Mucosa of descending colon (tissue), 3 donors: ENCODE data around the gene PDIK1L. TPM values are rescaled to one million over a fixed set of nuclear protein-coding genes. Genes with fewer than 3 reads are reported as not detected.

Source experiments
- ATAC-seq: fragments of 200-7000 bp; cut with Tn5 transposase; one replicate; pipeline ENCODE4 v1.9.1; 2020; ENCODE audit warnings: mild to moderate bottlenecking, moderate library complexity
- DNase-seq, 3 donors: peaks; one replicate each; pipeline ENCODE4 v3.0.0-alpha.2; 2020
- H3K36me3 ChIP-seq: fragments of 200-600 bp; one replicate; pipeline ENCODE4 v1.8.0; 2021; ENCODE audit warnings: low read depth, mild to moderate bottlenecking
- H3K4me1 ChIP-seq: fragments of 200-600 bp; one replicate; pipeline ENCODE4 v1.8.0; 2021; ENCODE audit warnings: low read depth, mild to moderate bottlenecking
- H3K4me3 ChIP-seq: fragments of 200-600 bp; one replicate; pipeline ENCODE4 v1.8.0; 2021; ENCODE audit warnings: mild to moderate bottlenecking
- H3K9me3 ChIP-seq: fragments of 200-600 bp; one replicate; pipeline ENCODE4 v1.8.0; 2021; ENCODE audit warnings: mild to moderate bottlenecking
- CTCF ChIP-seq: fragments of 200-600 bp; IDR thresholded peaks from one replicate; pipeline ENCODE4 v1.8.0; 2022; ENCODE audit warnings: antibody characterized with exemption, mild to moderate bottlenecking
- intact Hi-C, 2 donors: fragments of 100-400 bp; cut with DNase I in 1 of 2; cut with micrococcal nuclease in 1 of 2; formaldehyde crosslinking; loops; one replicate each; pipeline versions ENCODE4 v1.11.0 to v1.11.1; 2022; cut with DNase I, micrococcal nuclease
- total RNA-seq, 3 donors: library from RNA; stranded (reverse); fragmentation: NEBNext Ultra II Directional in 2 of 3; extraction: Animal tissue kit (Norgen Biotek cat#: 25700) in 2 of 3; gene quantifications; one replicate each; pipeline versions ENCODE4 v1.2.1 to v1.2.4, GENCODE V29; 2021 to 2023
- donor health status: DM: no; HTN: no; CAD: no; lungs with moderate emphysema.
- donor health status: DM: no; HTN: no; CAD: no.
- donor health status: DM: no; HTN: yes; CAD: no.

Gene PDIK1L
- total RNA-seq, 3 donors from 2014 or later = 12.9 to 17.0 (median 15.0) TPM

GRCh38 chr1:26082020-26082350 lies 29.6 kb upstream of the PDIK1L start:
- Histone ChIP-seq H3K4me1 (peaks cover 2% of the 10 kb centered on the region), H3K4me3 (no peak overlapping the region), H3K9me3 (no peaks in the 10 kb centered on the region), H3K36me3 (no peaks in the 10 kb centered on the region)
- ATAC-seq (no peak), DNase-seq (no peak)
- TF ChIP-seq CTCF = no peak
- intact Hi-C loops = no loop called here

GRCh38 chr1:26083208-26083607 lies 28.4 kb upstream of the PDIK1L start:
- ATAC-seq (peak; percentile 41), DNase-seq (no peak)
- H3K4me3 ChIP-seq = no peak overlapping the region
- no peaks in the 10 kb centered on the region for H3K9me3 ChIP-seq
- H3K36me3 ChIP-seq = no peaks in the 10 kb centered on the region
- H3K4me1 ChIP-seq = peaks cover 2% of the 10 kb centered on the region
- intact Hi-C loops = no loop called here
- TF ChIP-seq CTCF = no peak

GRCh38 chr1:26084091-26084561 lies 27.5 kb upstream of the PDIK1L start:
- ATAC-seq (no peak), DNase-seq (no peak)
- H3K4me3 ChIP-seq = no peak overlapping the region
- no peaks in the 10 kb centered on the region for H3K9me3 ChIP-seq
- intact Hi-C loops = no loop called here
- TF ChIP-seq CTCF = no peak
- H3K4me1 ChIP-seq = no peaks in the 10 kb centered on the region
- H3K36me3 ChIP-seq = no peaks in the 10 kb centered on the region

GRCh38 chr1:26084844-26085243 lies 26.8 kb upstream of the PDIK1L start:
- H3K4me1 ChIP-seq = no peaks in the 10 kb centered on the region
- intact Hi-C loops = no loop called here
- no peak for DNase-seq
- ATAC-seq = no peak
- H3K9me3 ChIP-seq = no peaks in the 10 kb centered on the region
- H3K4me3 ChIP-seq = no peak overlapping the region
- H3K36me3 ChIP-seq = no peaks in the 10 kb centered on the region
- no peak for TF ChIP-seq CTCF

GRCh38 chr1:26089125-26089524 lies 22.5 kb upstream of the PDIK1L start:
- DNase-seq = no peak
- TF ChIP-seq CTCF = no peak
- Histone ChIP-seq H3K36me3 (no peaks in the 10 kb centered on the region), H3K9me3 (no peaks in the 10 kb centered on the region), H3K4me3 (no peak overlapping the region), H3K4me1 (no peaks in the 10 kb centered on the region)
- intact Hi-C loops = no loop called here
- ATAC-seq = no peak

- TF ChIP-seq CTCF = no peak
- Histone ChIP-seq H3K4me3 (no peak overlapping the region), H3K36me3 (no peaks in the 10 kb centered on the region), H3K4me1 (no peaks in the 10 kb centered on the region), H3K9me3 (no peaks in the 10 kb centered on the region)
- intact Hi-C loops = no loop called here
- DNase-seq (no peak), ATAC-seq (no peak)
Measured at GRCh38 chr1:26090893-26091292, 20.7 kb upstream of the PDIK1L start.
